GM08714 (cell line): ENCODE data around the gene ZMYM2.
"Not testable (repeated sequence)": the region's sequence is repeated elsewhere in the genome, so short reads cannot be mapped to it uniquely, and the experiment has no call there.

Experiments used
- H3K4me3 ChIP-seq: fragments of 200-500 bp; sonication (Bioruptor generic); 2 replicates; pipeline ENCODE4 v1.5.1; 2014; ENCODE audit warnings: mild to moderate bottlenecking, low read length, inconsistent platforms
- ZNF274 ChIP-seq: IDR thresholded peaks from 2 replicates; pipeline ENCODE4 v1.6.1; 2012; ENCODE audit warnings: mild to moderate bottlenecking, low read depth, low read length

ZMYM2 gene

DNA sequence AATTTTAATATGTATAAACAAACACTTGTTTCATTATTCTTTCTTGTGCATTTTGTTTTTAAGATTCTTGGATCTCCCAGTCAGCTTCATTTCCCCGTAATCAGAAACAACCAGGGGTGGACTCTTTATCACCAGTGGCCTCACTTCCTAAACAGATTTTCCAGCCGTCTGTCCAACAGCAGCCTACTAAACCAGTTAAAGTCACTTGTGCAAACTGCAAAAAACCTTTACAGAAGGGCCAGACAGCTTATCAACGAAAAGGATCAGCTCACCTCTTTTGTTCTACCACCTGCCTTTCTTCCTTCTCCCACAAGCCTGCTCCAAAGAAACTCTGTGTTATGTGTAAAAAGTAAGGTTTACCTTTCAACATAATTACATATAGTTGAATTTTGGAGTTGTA, 44.3 kb downstream of the ZMYM2 start:
- no peak overlapping the region for H3K4me3 ChIP-seq
- TF ChIP-seq ZNF274, result no peak

DNA sequence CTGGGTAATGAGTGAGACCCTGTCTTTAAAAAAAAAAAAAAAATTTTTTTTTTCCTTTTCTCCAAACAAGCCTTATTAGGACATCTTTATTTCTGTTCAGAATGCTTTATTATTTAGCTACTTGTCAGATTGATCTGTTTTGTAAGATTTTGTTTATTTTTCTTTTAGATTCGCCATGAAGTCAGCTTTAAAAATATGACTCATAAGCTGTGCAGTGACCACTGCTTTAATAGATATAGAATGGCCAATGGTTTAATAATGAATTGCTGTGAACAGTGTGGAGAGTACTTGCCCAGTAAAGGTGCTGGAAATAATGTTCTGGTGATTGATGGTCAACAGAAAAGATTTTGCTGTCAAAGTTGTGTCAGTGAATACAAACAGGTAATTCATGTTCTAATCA, 47.7 kb downstream of the ZMYM2 start:
- no peak for TF ChIP-seq ZNF274
- H3K4me3 ChIP-seq, result no peak overlapping the region

DNA sequence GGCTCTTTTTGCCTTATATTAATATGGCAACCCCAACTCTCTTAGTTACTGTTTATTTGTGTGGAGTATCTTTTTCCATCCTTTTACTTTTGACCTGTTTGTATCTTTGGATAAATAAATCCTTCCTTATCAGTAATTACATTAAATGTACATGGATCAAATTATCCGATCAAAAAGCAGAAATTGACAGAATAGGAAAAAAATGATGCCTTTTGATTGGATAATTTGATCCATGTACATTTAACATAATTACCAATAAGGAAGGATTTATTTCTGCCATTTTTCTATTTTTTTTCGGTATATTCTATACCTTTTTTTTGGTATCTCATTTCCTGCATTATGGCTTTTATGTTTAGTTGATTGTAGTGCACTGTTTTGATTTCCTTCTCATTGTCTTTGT, 57.2 kb downstream of the ZMYM2 start:
- no peak overlapping the region for H3K4me3 ChIP-seq
- TF ChIP-seq ZNF274, result no peak

DNA sequence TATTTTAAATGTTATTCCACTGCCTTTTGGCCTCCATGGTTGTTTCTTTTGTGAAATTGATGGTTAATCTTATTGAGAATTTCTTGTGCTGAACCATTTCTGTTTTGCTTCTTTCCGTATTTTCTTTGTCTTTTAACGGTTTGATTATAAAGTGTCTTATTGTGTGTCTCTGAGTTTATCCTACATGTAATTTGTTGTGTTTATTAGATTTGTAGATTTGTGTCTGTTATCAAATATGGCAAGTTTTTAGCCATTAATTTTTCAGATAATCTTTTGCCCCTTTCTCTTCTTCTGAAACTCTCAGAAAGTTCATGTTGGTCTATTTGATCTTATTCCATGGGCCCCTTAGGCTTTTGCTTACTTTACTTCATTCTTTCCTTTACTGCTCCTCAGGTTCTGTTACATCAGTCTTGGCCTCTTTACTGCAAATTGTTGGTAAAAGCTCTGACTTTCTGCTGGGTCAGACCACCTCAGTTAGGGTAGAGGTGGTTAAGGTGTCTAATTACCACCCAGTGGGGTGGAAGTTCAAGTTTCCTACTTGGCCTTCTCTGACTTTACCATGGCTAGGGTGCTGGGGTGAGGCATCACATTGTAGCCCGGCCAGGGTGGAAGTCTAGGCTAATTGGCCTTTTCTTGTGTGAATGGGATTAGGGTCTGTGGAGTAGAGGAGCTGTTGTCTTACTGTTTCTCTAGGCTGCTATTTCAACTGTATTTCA, 58.3 kb downstream of the ZMYM2 start:
- no peak for TF ChIP-seq ZNF274
- H3K4me3 ChIP-seq, result no peak overlapping the region

DNA sequence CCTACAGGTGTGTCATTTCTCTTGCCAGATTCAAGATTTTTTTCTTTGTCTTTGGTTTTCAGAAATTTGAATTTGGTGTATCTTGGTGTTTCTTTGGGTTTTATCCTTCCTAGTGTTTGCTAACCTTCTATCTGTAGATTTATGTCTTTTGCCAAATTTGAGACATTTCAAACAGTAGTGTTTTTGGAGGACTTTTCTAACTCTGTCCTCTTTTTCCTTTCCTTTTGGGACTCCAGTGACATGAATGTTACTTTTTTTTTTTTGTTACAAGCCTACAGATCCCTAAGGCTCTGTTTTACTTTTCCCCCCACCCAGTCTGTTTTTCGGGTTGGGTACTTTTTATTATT, 58.8 kb downstream of the ZMYM2 start:
- no peak overlapping the region for H3K4me3 ChIP-seq
- TF ChIP-seq ZNF274, result no peak

DNA sequence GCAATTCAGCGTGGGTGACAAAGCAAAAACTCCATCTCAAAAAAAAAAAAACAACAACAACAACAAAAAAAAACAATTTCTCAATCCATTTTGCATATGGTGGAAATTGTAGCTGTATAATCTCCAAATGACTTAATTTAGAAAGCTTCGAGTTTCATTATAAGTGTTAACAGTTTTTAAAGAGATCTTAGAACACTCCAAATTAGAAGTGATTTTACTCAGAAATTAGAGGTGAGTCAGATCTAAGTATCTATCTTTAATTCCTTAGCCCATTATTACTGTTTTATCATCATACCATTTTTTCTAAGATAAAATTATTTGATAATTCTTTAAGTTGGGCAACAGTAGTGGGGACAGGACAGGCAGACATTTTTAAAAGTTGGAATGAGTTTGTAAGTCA, 60.5 kb downstream of the ZMYM2 start:
- H3K4me3 ChIP-seq, result no peak overlapping the region
- TF ChIP-seq ZNF274, result no peak

DNA sequence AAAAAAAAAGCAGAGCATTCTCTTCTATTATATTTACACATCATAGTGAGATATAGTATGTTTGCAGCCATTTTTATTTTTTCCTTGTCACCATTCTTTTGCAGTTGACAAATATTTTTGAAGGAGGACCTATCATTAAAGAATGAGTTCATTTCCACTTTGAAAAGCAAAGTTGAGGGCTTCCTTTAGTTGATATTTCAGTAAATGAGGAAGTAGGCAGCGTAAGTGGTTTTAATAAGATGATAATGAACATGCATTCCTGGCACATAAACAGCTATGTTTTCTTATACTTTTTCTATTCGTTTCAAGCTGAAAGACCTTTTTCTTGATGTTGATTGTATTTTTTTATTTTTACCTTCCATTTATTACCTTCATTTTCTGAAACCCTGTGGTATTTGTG, 66.2 kb downstream of the ZMYM2 start:
- no peak overlapping the region for H3K4me3 ChIP-seq
- TF ChIP-seq ZNF274, result no peak

DNA sequence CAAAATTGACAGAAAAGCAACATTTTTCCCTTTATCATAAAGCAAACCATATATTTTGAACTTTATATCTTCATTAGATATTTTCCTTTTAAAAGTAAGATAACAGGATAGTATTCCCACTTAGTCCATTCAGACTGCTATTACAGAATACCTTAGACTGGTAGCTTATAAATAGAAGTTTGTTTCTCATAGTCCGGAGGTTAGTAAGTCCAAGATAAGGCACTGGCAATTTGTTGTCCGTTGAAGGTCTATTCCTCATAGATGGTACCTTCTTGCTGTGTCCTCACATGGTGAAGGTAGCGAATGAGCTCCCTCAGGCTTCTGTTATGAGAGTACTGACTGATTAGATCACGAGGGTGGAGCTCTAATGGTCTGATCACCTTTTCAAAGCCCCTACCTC, 70.4 kb downstream of the ZMYM2 start:
- no peak for TF ChIP-seq ZNF274
- no peak overlapping the region for H3K4me3 ChIP-seq

DNA sequence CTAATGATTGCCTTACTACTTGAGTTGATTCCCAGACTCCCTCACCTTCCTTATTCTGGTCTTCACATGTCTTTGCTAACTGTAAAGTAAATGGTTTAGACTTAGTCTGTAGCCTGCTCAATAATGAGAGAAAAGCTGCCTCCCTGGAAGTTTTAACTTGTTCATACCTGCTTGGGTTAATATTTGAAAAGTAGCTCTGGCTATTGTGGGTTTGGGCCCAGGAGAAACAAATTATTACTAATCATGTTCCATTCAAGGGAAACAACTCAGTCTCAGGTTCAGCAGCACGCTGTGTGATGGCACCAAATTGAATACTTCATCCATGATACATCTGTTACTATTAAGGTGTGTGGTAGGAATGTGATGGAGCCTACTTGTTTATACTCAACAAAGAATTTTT, 75.0 kb downstream of the ZMYM2 start:
- TF ChIP-seq ZNF274, result no peak
- H3K4me3 ChIP-seq, result no peak overlapping the region

DNA sequence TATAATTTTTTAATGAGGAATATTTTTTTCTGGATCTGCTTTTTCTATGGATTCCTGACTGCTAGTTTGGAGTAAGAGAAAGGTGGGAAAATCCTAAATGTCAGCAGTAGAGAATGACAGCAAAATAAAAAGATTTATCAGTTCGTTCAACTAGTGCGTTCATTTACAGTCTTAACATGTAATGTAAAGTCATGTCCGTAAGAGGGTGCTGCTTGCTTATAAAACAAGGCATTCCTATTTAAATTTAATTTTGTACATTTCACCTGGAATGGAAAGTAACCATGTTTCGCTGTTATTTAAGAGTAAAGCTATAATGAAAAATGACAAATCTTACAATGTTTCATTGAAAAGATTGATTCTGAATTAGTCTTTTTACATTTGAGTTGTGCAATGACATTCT, 76.6 kb downstream of the ZMYM2 start:
- no peak overlapping the region for H3K4me3 ChIP-seq
- TF ChIP-seq ZNF274, result no peak

DNA sequence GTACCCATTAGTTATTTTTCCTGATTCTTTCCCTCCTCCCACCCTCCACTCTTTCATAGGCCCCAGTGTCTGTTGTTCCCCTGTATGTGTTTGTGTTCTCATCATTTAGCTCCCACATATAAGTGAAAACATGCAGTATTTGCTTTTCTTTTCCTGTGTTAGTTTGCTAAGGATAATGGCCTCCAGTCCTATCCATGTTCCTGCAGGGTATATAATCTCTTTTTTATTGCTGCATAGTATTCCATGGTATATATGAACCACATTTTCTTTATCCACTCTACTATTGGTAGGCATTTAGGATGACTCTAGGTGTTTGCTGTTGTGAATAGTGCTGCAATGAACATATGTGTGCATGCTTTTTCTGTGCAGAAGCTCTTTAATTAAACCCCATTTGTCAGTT, 79.4 kb downstream of the ZMYM2 start:
- H3K4me3 ChIP-seq, result no peak overlapping the region
- no peak for TF ChIP-seq ZNF274

DNA sequence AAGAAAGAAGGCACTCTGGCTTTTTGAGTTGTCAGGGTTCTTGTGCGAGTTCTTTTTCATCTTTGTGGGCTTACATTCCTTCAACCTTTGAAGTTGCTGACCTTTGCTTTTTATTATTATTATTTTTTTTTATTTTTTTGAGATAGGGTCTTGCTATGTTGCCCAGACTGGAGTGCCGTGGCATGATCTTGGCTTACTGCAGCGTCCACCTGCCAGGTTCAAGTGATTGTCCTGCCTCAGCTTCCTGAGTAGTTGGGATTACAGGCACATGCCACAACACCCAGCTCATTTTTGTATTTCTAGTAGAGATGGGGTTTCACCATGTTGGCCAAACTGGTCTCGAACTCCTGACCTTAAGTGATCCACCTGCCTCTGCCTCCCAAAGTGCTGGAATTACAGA, 84.1 kb downstream of the ZMYM2 start:
- not testable (repeated sequence) for H3K4me3 ChIP-seq

DNA sequence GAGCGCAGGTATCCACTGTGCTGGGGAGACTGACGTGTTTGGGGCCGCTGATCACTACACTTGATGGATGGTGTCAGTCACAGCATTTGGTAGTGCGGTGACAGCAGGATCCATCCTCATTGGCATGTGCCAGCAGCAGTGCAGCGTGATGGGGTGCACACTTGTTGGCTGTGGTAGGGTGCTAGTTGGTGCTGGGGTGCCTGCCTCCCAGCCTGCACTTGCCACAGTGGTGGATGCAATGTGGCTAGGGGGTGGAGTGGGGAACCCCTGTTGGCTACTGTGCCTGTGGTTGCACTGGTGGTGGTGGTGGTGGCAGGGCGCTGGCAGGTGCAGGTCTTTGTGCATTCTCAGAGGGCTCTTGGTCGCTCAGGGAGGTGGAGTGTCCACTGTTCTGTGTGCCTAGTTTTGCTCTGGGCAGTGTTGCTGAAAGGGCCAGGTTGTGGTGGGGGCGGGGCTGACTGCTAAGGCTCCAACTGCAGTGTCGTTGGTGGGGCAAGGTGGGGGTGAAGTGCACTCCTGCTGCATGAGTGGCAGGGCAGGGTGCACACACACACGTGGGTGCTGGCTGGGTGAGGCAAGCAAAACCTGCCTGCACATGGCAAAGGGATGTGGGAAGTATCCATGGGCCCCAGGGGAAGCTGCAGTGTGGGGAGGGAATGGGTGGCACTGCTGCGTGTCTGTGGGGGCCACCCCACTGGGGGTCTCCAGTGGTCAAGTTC, 84.8 kb downstream of the ZMYM2 start:
- TF ChIP-seq ZNF274, result no peak

DNA sequence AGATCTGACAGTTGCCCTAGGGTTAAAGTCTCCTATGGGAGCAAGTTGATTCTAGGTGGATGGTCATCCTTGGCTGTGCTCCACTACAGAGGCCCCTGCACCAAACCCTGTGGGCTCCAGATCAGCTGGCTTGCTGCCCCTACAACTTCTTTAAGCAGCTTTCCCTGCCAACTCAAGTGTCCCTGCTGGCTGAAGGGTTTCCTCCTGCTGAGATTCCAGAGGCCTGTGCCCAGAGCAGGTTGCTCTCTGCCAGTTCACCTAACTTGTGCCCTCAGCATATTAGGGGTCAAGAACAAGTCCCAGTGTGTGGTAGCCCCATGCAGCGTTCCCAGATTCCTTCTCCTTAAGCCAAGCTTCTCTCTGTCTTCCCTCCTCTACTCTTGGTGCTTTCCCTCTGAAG, 85.6 kb downstream of the ZMYM2 start:
- H3K4me3 ChIP-seq, result no peak overlapping the region
- TF ChIP-seq ZNF274, result no peak

More for the DNA sequence above, 84.8 kb downstream of the ZMYM2 start:
- H3K4me3 ChIP-seq, result no peak overlapping the region

DNA sequence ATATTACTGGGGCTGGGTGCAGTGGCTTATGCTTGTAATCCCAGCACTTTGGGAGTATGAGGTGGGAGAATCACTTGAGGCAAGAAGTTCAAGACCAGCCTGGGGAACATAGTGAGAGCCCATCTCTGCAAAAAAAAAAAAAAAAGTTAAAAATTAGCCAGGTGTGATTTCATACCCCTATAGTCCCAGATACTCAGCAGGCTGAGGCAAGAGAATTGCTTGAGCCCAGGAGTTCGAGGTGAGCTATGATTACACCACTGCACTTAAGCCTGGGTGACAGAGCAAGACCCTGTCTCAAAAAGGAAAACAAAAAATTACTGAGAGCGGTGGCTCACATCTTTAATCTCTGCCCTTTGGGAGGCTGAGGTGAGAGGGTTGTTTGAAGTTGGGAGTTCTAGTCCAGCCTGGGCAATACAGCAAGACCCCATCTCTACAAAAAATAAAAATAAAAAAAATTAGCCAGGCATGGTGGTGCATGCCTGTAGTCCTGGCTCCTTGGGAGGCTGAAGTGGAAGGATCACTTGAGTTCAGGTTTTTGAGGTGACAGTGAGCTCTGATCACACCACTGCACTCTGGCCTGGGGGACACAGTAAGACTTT, 87.5 kb downstream of the ZMYM2 start:
- no peak for TF ChIP-seq ZNF274
- H3K4me3 ChIP-seq, result no peak overlapping the region
